ENCODE measurements around the gene BAAT.
"Not testable (repeated sequence)": the region's sequence is repeated elsewhere in the genome, so short reads cannot be mapped to it uniquely, and the experiment has no call there.

BAAT gene

GRCh38 chr9:101384873-101385536 is at the start of gene BAAT:
Gene BAAT, minus strand, starts transcription at chr9:101385006. Its CDS starts 13,602 bp downstream, at chr9:101371404.
- not testable (repeated sequence) for H3F3A ChIP-seq (ENCODE audit: insufficient read depth); H3K27ac ChIP-seq (ENCODE audit: low read depth, low read length); H3K9ac ChIP-seq (ENCODE audit: low read length); H3K4me3 ChIP-seq (ENCODE audit: insufficient read depth, low read length, poor library complexity, severe bottlenecking); H3K9me3 ChIP-seq (ENCODE audit: insufficient read depth, low read length); H3K27me3 ChIP-seq (ENCODE audit: low read length); H4K20me1 ChIP-seq (ENCODE audit: low read depth, low read length); H3K9me2 ChIP-seq (replicated peaks; ENCODE audit: insufficient read depth, low read length); H3K4me2 ChIP-seq (ENCODE audit: low read depth, low read length, poor library complexity, severe bottlenecking); H3K79me2 ChIP-seq (ENCODE audit: insufficient read depth, low read length); H2AFZ ChIP-seq (ENCODE audit: low read depth, low read length, severe bottlenecking)
- peaks cover 37% of the 10 kb centered on the region for H3K36me3 ChIP-seq (ENCODE audit: low read length)

- H3K27me3 ChIP-seq (ENCODE audit: low read length), result no peaks in the 10 kb centered on the region
- H3K9ac ChIP-seq (ENCODE audit: low read length), result no peak overlapping the region
- no peak overlapping the region for H3K4me2 ChIP-seq (ENCODE audit: low read depth, low read length, poor library complexity, severe bottlenecking)
- no peak overlapping the region for H3K27ac ChIP-seq (ENCODE audit: low read depth, low read length)
- no peaks in the 10 kb centered on the region for H3K36me3 ChIP-seq (ENCODE audit: low read length)
- peaks cover 7% of the 10 kb centered on the region for H3F3A ChIP-seq (ENCODE audit: insufficient read depth)
- no peaks in the 10 kb centered on the region for H3K9me3 ChIP-seq (ENCODE audit: insufficient read depth, low read length)
- no peaks in the 10 kb centered on the region for H4K20me1 ChIP-seq (ENCODE audit: low read depth, low read length)
- no peak for TF ChIP-seq CTCF (IDR thresholded peaks at IDR 0.05; ENCODE audit: insufficient read depth, low read length, poor library complexity, severe bottlenecking)
- TF ChIP-seq EZH2phosphoT487 (conservative IDR thresholded peaks at IDR 0.05; ENCODE audit: low read length), result no peak
- no peak overlapping the region for H3K4me3 ChIP-seq (ENCODE audit: insufficient read depth, low read length, poor library complexity, severe bottlenecking)
- no peak overlapping the region for H2AFZ ChIP-seq (ENCODE audit: low read depth, low read length, severe bottlenecking)
- no peaks in the 10 kb centered on the region for H3K79me2 ChIP-seq (ENCODE audit: insufficient read depth, low read length)
- H3K9me2 ChIP-seq (replicated peaks; ENCODE audit: insufficient read depth, low read length), result no peaks in the 10 kb centered on the region
These were observed 48.4 kb upstream of the BAAT start for GRCh38 chr9:101433229-101433628.

- no peaks in the 10 kb centered on the region for H3K36me3 ChIP-seq (ENCODE audit: low read length)
- H3K4me3 ChIP-seq (ENCODE audit: insufficient read depth, low read length, poor library complexity, severe bottlenecking), result no peak overlapping the region
- no peaks in the 10 kb centered on the region for H3K9me2 ChIP-seq (replicated peaks; ENCODE audit: insufficient read depth, low read length)
- no peaks in the 10 kb centered on the region for H3K79me2 ChIP-seq (ENCODE audit: insufficient read depth, low read length)
- no peak overlapping the region for H2AFZ ChIP-seq (ENCODE audit: low read depth, low read length, severe bottlenecking)
- TF ChIP-seq CTCF (IDR thresholded peaks at IDR 0.05; ENCODE audit: insufficient read depth, low read length, poor library complexity, severe bottlenecking), result no peak
- TF ChIP-seq EZH2phosphoT487 (conservative IDR thresholded peaks at IDR 0.05; ENCODE audit: low read length), result no peak
- H3K27ac ChIP-seq (ENCODE audit: low read depth, low read length), result no peak overlapping the region
- H4K20me1 ChIP-seq (ENCODE audit: low read depth, low read length), result no peaks in the 10 kb centered on the region
- no peak overlapping the region for H3K9ac ChIP-seq (ENCODE audit: low read length)
- H3K27me3 ChIP-seq (ENCODE audit: low read length), result no peaks in the 10 kb centered on the region
- no peak overlapping the region for H3K4me2 ChIP-seq (ENCODE audit: low read depth, low read length, poor library complexity, severe bottlenecking)
- H3K9me3 ChIP-seq (ENCODE audit: insufficient read depth, low read length), result no peaks in the 10 kb centered on the region
- H3F3A ChIP-seq (ENCODE audit: insufficient read depth), result peaks cover 11% of the 10 kb centered on the region
These were observed 47.9 kb upstream of the BAAT start for GRCh38 chr9:101432740-101433139.

- H2AFZ ChIP-seq (ENCODE audit: low read depth, low read length, severe bottlenecking), result no peak overlapping the region
- no peaks in the 10 kb centered on the region for H3K79me2 ChIP-seq (ENCODE audit: insufficient read depth, low read length)
- H3K9me3 ChIP-seq (ENCODE audit: insufficient read depth, low read length), result no peaks in the 10 kb centered on the region
- H3K27me3 ChIP-seq (ENCODE audit: low read length), result no peaks in the 10 kb centered on the region
- no peaks in the 10 kb centered on the region for H3K36me3 ChIP-seq (ENCODE audit: low read length)
- H3F3A ChIP-seq (ENCODE audit: insufficient read depth), result peaks cover 15% of the 10 kb centered on the region
- no peak overlapping the region for H3K4me3 ChIP-seq (ENCODE audit: insufficient read depth, low read length, poor library complexity, severe bottlenecking)
- no peak overlapping the region for H3K4me2 ChIP-seq (ENCODE audit: low read depth, low read length, poor library complexity, severe bottlenecking)
- H3K9me2 ChIP-seq (replicated peaks; ENCODE audit: insufficient read depth, low read length), result no peaks in the 10 kb centered on the region
- H3K27ac ChIP-seq (ENCODE audit: low read depth, low read length), result no peak overlapping the region
- no peak for TF ChIP-seq CTCF (IDR thresholded peaks at IDR 0.05; ENCODE audit: insufficient read depth, low read length, poor library complexity, severe bottlenecking)
- no peak for TF ChIP-seq EZH2phosphoT487 (conservative IDR thresholded peaks at IDR 0.05; ENCODE audit: low read length)
- H3K9ac ChIP-seq (ENCODE audit: low read length), result no peak overlapping the region
- H4K20me1 ChIP-seq (ENCODE audit: low read depth, low read length), result no peaks in the 10 kb centered on the region
These were observed 47.4 kb upstream of the BAAT start for GRCh38 chr9:101432171-101432570.

Measured in SU-DHL-6 (cell line).